ENCODE measurements around the gene HASPIN. TPM values are rescaled to one million over a fixed set of nuclear protein-coding genes. Genes with fewer than 3 reads are reported as not detected.
A peak's percentile ranks its signal among the peaks of the same experiment; 100 is the strongest.

HASPIN gene
- total and polyA plus RNA-seq, 2 experiments from 2014 or later, result 6.1 to 35.1 TPM

DNA sequence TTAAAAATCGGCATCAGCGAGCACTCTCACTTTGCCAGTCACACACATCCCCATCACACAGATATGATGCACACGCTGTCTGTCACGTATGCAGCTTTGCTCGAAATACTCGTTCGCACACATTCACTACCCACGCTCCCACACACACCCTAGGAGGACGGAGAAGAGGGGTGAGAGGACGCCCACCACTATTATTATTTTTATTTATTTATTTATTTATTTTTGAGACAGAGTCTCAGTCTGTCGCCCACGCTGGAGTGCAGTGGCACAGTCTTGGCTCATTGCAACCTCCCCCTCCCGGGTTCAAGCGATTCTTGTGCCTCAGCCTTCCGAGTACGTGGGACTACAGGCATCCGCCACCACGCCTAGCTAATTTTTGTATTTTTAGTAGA is 30.4 kb downstream of the HASPIN start:
- ATAC-seq, result no peak
- peaks cover 16% of the 10 kb centered on the region for H3K27me3 Mint-ChIP-seq (ENCODE audit: insufficient read depth, low read depth, poor library complexity)
- H3K36me3 Mint-ChIP-seq (ENCODE audit: low read depth), result peaks cover under 1% of the 10 kb centered on the region; the same call in 1 of the 3 replicates
- Histone ChIP-seq H3F3A (replicated peaks; ENCODE audit: low read depth) (no peaks in the 10 kb centered on the region), H3K27me3 (ENCODE audit: insufficient read depth) (no peaks in the 10 kb centered on the region), H3K4me3 (peak overlapping the region; percentile 34; the same call in 1 of the 2 replicates), H3K4me1 (ENCODE audit: insufficient read depth) (peaks cover 6% of the 10 kb centered on the region; the same call in 1 of the 2 replicates), H3K79me2 (replicated peaks; ENCODE audit: insufficient read depth) (no peaks in the 10 kb centered on the region), H3K4me2 (peak overlapping the region; percentile 57), H4K20me1 (replicated peaks; ENCODE audit: insufficient read depth) (no peaks in the 10 kb centered on the region), H3K9me2 (ENCODE audit: insufficient read depth) (no peaks in the 10 kb centered on the region), H3K27ac (ENCODE audit: low read depth) (no peak overlapping the region), H2AFZ (peak overlapping the region; percentile 78; the same call in 1 of the 2 replicates), H3K36me3 (ENCODE audit: insufficient read depth) (no peaks in the 10 kb centered on the region)
- peak overlapping the region; percentile 86; the same call in 1 of the 2 replicates for H3K27ac Mint-ChIP-seq
- DNase-seq (ENCODE audit: low spot score), result no peak
- peak overlapping the region; percentile 57 for H3K4me3 Mint-ChIP-seq
- no peaks in the 10 kb centered on the region; the same call in 2 of the 3 replicates for H3K9me3 Mint-ChIP-seq
- peaks cover 10% of the 10 kb centered on the region for H3K4me1 Mint-ChIP-seq
- no peak for TF ChIP-seq REST (IDR thresholded peaks at IDR 0.05; ENCODE audit: unreplicated experiment)
- TF ChIP-seq EZH2phosphoT487 (IDR thresholded peaks at IDR 0.05; ENCODE audit: unreplicated experiment), result no peak
- no peak for TF ChIP-seq ZNF462 (CRISPR knock-in tag; IDR thresholded peaks at IDR 0.05)
- TF ChIP-seq POLR2AphosphoS5 (IDR thresholded peaks at IDR 0.05; ENCODE audit: low read depth), result no peak
- no peak for TF ChIP-seq ETS1 (IDR thresholded peaks at IDR 0.05)
- TF ChIP-seq ZNF331 (CRISPR knock-in tag; IDR thresholded peaks at IDR 0.05; ENCODE audit: low read depth), result no peak
- no peak for TF ChIP-seq CREB1 (CRISPR knock-in tag; IDR thresholded peaks at IDR 0.05; ENCODE audit: low read depth)
- TF ChIP-seq, protein P1, sequence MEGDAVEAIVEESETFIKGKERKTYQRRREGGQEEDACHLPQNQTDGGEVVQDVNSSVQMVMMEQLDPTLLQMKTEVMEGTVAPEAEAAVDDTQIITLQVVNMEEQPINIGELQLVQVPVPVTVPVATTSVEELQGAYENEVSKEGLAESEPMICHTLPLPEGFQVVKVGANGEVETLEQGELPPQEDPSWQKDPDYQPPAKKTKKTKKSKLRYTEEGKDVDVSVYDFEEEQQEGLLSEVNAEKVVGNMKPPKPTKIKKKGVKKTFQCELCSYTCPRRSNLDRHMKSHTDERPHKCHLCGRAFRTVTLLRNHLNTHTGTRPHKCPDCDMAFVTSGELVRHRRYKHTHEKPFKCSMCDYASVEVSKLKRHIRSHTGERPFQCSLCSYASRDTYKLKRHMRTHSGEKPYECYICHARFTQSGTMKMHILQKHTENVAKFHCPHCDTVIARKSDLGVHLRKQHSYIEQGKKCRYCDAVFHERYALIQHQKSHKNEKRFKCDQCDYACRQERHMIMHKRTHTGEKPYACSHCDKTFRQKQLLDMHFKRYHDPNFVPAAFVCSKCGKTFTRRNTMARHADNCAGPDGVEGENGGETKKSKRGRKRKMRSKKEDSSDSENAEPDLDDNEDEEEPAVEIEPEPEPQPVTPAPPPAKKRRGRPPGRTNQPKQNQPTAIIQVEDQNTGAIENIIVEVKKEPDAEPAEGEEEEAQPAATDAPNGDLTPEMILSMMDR (conservative IDR thresholded peaks at IDR 0.05; ENCODE audit: low read depth in 2 of 2), result no peak
- TF ChIP-seq ZNF114 (CRISPR knock-in tag; IDR thresholded peaks at IDR 0.05), result no peak
- TF ChIP-seq STAT1 (IDR thresholded peaks at IDR 0.05; ENCODE audit: unreplicated experiment), result no peak
- no peak for TF ChIP-seq JUNB (IDR thresholded peaks at IDR 0.05; ENCODE audit: unreplicated experiment)

All from GM23338 (cell line).